ENCODE results near the gene STXBP6.

GRCh38 chr14:24785698-24786097 lies 264.2 kb downstream of the STXBP6 start:
- TF ChIP-seq CTCF (IDR thresholded peaks at IDR 0.05) (no peak), SIN3A (IDR thresholded peaks at IDR 0.05; ENCODE audit: borderline replicate concordance, insufficient read depth, low read depth, low read length) (no peak), REST (IDR thresholded peaks at IDR 0.05; ENCODE audit: insufficient read depth in 1 of 2, low read depth in 2 of 2, low read length in 1 of 2) (no peak)
